NCI-H526 treated with DMSO at 0.1 percent for 48 hours (cell line): ENCODE results near the gene TRAPPC8.
"Not testable (repeated sequence)": the region's sequence is repeated elsewhere in the genome, so short reads cannot be mapped to it uniquely, and the experiment has no call there.

Experiments used
- DNase-seq: peaks from one replicate; lab custom pipeline; 2025; lab: John Stamatoyannopoulos, UW

Gene TRAPPC8

DNA sequence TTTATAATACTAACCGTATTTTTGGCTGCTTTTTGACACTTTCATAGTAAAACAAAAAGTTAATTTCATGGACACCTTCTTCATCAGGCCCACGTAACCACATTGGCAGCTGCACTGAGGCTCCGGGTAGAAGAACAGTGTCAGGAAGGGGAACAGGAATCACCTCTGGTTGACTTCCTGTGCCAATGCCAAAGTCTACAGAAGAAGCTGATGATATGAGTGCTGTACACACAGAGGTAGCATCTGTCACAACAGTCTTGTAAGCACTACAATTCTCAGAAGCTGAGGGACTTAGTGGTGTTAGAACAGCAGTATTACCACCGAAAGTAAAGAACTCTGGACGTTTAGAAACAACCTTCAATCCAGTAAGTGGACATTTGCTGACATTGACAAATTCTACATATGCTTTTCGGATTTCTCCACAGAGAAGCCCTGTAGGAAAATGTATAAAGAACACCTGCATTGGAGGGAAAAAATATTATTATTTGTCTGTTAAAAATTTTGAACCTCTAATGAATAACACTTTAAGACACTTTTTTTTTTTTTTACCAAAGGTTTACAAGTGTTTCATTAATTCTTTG is 85.3 kb downstream of the TRAPPC8 start:
- no peak for DNase-seq

GRCh38 chr18:31850844-31851243 is 92.1 kb downstream of the TRAPPC8 start:
- DNase-seq, result no peak

DNA sequence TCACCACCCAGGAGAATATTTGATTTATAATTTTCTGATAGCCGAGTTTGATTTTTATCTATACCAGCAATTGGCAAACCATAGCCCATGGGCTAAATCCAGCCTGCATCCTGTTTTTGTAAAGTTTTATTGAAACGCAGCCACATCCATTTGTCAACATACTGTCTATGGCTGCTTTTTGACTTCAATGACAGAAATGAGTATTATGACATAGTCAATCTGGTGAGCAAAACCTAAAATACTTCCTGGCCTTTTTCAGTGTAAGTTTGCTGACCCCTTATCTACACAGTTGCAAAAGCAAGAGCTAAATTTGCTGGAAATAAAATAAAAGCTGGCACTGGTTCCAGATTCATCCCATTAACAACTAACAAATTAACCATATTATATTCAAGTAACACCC is 102.4 kb downstream of the TRAPPC8 start:
- DNase-seq, result no peak

DNA sequence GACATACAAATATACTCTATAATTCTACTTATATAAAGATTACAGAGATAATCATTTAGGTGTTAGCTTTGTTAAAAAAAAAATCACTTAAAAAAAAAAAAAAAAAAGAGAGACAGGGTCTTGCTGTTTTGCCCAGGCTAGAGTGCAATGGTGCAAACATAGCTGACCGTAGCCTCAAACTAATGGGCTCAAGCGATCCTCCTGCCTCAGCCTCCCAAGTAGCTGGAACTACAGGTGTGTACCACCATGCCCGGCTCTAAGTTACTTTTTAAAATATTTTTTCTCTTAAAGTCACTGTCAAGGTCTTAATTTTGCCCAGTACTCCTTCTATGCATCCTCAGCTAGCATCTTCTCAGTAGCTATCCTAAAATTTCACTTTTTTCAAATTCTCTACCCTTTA is 105.0 kb downstream of the TRAPPC8 start:
- DNase-seq, result no peak

- no peak for DNase-seq
These were observed 107.3 kb downstream of the TRAPPC8 start for GRCh38 chr18:31835528-31836133.

DNA sequence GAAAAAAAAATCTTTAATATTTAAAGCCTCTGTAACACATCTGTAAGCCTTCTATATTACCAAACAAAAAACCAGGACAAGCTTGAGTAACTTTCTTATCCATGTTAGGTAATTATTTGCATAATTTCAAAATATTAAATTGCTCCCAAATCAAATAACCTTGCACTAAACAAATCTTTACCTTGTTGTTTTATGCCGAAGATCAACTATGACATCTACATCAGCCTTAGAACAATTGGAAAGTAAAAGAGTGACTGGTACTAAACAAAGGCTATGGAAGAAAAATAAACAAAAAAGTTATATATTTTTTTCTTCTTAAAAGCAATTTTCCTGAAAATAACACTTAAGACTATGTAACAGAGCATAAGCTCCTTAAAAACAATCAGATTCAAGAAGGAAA is 111.0 kb downstream of the TRAPPC8 start:
- no peak for DNase-seq

DNA sequence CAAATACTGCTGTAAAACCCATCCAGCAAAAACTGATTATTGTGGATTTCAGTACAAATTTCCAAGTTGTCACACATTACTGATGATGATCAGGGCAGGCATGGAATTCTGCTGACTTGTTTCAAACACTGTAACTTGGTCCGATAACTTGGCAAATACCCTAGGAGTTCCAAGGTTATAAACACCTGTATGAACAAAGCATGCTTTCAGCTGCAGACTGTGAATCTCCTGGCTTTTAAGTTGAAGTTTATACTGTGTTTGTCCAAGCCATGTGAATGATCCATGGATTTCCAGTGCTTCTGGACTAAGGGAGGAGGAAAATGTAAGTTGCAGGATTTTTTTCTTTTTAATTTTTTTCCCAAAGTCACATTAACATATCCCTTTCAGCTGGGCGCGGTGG is 112.2 kb downstream of the TRAPPC8 start:
- no peak for DNase-seq

DNA sequence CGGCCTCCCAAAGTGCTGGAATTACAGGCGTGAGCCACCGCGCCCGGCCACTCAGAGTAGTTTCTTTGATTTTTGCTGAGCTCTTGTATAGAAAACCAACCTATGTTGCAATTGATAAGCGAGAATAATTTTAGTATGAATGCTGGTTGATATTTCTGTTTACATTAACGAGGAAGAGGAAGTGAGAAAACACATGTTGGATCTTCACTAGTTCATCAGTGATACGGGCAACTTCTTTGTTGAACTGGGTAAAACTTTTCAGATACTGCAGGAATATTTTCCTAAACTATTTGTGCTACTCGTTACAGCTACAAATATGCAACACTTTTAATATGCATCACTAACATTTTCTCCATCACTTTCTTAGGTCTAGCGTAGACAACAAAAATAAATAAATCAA is 114.3 kb downstream of the TRAPPC8 start:
- no peak for DNase-seq

GRCh38 chr18:31826673-31827325 is 116.1 kb downstream of the TRAPPC8 start:
- not testable (repeated sequence) for DNase-seq

DNA sequence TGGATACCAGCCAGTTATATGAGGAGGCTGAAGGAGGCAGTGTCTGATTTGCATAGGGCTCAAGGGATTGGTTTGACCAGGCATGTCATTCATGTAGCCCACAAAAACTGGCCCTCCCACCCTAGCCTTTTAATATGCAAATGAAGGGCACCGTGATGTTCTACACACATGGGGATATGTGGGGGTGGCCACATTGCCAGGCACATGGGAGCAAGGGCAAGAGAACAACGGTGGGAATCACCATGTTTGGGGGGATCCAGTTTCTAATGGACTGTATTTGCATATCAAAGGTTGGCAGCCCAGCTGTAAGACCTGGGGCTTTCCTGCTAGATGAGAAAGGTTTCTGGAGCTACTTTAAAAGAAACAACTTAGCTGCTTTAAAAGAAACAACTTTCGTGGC is 117.2 kb downstream of the TRAPPC8 start:
- no peak for DNase-seq

GRCh38 chr18:31821545-31822171 is 121.3 kb downstream of the TRAPPC8 start:
- DNase-seq, result no peak

DNA sequence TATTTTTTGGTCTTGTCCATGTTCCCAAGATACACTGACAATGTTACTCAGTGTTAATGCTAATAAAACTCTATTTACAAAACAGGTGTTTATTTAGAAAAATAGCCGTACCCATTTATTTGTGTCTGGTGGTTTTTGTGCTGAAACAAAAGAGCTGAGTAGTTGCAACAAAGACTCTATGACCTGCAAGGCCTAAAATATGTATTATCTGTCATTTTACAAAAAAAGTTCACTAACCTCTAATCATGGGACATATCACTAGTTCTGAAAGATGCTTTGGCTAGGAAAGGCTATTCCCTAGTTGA is 123.1 kb downstream of the TRAPPC8 start:
- no peak for DNase-seq

DNA sequence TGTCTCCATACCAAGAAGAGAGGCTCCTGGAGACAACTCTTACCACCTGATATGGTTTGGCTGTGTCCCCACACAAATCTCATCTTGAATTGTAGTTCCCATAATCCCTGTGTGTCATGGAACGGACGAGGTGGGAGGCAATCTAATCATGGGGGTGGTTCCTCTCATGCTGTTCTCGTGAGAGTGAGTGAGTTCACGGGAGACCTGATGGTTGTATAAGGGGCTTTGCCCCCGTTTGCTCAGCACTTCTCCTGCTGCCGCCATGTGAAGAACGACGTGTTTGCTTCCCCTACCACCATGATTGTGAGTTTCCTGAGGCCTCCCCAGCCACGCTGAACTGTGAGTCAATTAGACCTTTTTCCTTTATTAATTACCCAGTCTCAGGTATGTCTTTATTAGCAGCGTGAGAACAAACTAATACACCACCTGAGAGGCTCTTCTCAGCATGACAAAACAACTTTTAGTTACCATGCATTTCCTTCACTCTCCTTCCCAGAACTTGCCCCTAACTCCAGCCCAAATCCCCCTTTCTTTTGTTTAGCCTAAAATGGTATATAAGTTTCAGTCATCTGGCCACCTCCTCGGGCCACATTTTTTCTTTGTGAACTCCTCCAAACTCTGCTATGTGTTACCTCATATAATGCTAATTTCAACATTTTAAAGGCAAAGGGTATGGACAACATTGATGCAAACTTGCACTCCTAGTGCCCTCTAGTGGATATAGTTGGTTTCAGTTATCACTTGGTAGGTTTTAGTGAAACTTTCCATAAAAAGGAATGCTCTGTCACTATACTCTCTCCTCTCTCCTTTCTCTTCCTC is 123.6 kb downstream of the TRAPPC8 start:
- peak; percentile 8 for DNase-seq

DNA sequence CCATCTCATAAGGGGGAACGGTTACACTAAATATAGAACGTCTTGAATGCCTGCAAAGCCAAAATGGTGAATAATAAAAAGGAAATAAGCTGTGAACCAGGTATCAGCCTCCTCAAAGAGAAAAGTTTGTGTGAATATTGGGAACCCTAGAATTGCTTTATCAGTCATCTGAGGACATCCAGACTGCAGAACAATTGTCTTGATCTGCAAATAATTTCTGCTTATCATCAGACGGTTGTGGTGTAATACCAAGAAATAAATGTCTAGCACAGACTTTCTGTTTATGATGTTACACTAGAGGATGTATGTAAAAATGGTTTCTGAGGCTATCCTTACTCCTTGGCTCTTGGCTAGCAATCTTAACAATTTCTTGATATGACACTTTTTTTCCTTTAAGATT is 128.8 kb downstream of the TRAPPC8 start:
- DNase-seq, result no peak

- peak; percentile 20 for DNase-seq
These were observed 132.4 kb downstream of the TRAPPC8 start for GRCh38 chr18:31810336-31811130.

- DNase-seq, result not testable (repeated sequence)
These were observed 133.9 kb downstream of the TRAPPC8 start for GRCh38 chr18:31809049-31809448.

DNA sequence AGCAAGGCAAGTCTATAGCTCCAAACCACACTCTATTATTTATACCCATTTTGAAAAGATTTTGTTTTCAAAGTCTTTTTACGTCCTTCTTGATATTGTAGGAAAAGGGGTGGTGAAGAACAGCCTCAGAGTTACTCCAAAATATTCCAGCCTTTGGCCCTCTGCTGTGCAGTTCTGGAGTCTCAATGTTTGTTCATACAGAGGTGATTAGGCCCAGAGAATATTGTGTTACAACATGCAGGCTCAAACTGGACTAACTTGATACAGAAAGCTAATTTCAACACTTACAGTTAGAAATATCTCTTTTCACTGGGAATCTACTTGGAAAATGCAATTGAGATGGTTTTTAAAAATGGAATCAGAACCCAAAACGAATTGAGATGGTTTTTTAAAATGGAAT is 141.8 kb downstream of the TRAPPC8 start:
- no peak for DNase-seq

DNA sequence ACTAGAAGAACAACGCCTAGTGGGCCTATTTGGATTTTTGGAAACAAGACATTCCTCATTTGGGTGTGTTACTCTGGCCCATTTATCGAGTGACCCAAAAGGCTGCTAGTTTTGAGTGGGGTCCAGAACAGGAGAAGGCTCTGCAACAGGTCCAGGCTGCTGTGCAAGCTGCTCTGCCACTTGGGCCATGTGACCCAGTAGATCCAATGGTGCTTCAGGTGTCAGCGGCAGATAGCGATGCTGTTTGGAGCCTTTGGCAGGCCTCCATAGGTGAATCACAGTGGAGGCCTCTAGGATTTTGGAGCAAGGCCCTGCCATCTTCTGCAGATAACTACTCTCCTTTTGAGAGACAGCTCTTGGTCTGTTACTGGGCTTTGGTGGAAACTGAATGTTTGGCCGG is 143.7 kb downstream of the TRAPPC8 start:
- DNase-seq, result not testable (repeated sequence)

- DNase-seq, result no peak
These were observed 144.5 kb downstream of the TRAPPC8 start for GRCh38 chr18:31798399-31798798.

GRCh38 chr18:31795747-31796146 is 147.2 kb downstream of the TRAPPC8 start:
- no peak for DNase-seq

GRCh38 chr18:31793531-31793930 is 149.4 kb downstream of the TRAPPC8 start:
- no peak for DNase-seq

DNA sequence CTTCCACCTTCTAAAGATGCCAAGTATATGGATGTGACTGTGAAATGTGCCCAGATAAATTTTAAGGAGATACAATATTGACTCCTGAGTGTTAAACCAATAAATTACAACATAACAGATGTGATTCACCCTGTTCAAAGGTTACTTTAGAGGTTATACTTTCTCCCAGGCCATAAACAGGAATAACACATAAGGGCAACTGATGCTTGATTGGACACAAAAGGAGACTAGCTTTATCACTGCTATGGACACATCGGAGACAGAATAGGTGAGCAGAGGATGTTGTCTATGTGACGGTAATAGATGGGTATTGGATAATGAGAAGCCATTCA is 150.4 kb downstream of the TRAPPC8 start:
- no peak for DNase-seq
